Measurements from ENCODE around the gene BLNK. TPM values are rescaled to one million over a fixed set of nuclear protein-coding genes. Genes with fewer than 3 reads are reported as not detected.

Gene BLNK
- total RNA-seq, 1 donor from 2014 or later: not detected

GRCh38 chr10:96283756-96284155 lies 12.4 kb upstream of the BLNK start:
- no peak overlapping the region for H3K4me2 ChIP-seq (ENCODE audit: low read length)
- H3K9ac ChIP-seq (ENCODE audit: low read length): no peak overlapping the region
- TF ChIP-seq EZH2 (IDR thresholded peaks at IDR 0.05; ENCODE audit: insufficient read depth, low read length): no peak
- no peak for TF ChIP-seq CTCF (IDR thresholded peaks at IDR 0.05; ENCODE audit: insufficient read depth, low read depth, low read length)
- H3K36me3 ChIP-seq (ENCODE audit: insufficient read depth, low read length): no peaks in the 10 kb centered on the region
- no peaks in the 10 kb centered on the region for H4K20me1 ChIP-seq (ENCODE audit: insufficient read depth, low read length)
- H3K9me3 Mint-ChIP-seq (ENCODE audit: unreplicated experiment): no peaks in the 10 kb centered on the region
- no peaks in the 10 kb centered on the region for H3K27me3 ChIP-seq (ENCODE audit: insufficient read depth, low read length)
- H3K27ac ChIP-seq (ENCODE audit: low read depth, low read length): no peak overlapping the region
- H2AFZ ChIP-seq (ENCODE audit: low read depth, low read length): no peak overlapping the region
- H3K27me3 Mint-ChIP-seq (ENCODE audit: low read depth, unreplicated experiment): no peaks in the 10 kb centered on the region
- DNase-seq (ENCODE audit: low read depth) (no peak), FAIRE-seq (no peak)
- no peaks in the 10 kb centered on the region for H3K4me1 ChIP-seq (ENCODE audit: insufficient read depth, low read length)
- H3K27ac Mint-ChIP-seq (ENCODE audit: unreplicated experiment): peak overlapping the region; percentile 41
- peaks cover 25% of the 10 kb centered on the region for H3K4me1 Mint-ChIP-seq (ENCODE audit: low read depth, unreplicated experiment)
- no peak overlapping the region for H3K4me3 ChIP-seq (ENCODE audit: insufficient read depth, low read depth, low read length)
- no peak overlapping the region for H3K4me3 Mint-ChIP-seq (ENCODE audit: unreplicated experiment)
- no peaks in the 10 kb centered on the region for H3K36me3 Mint-ChIP-seq (ENCODE audit: low read depth, unreplicated experiment)
- no peaks in the 10 kb centered on the region for H3K79me2 ChIP-seq (ENCODE audit: insufficient read depth, low read length)
- peaks cover 3% of the 10 kb centered on the region for H3K9me3 ChIP-seq (ENCODE audit: insufficient read depth, low read depth, low read length)

- no peak for FAIRE-seq
- Histone ChIP-seq H3K79me2 (ENCODE audit: insufficient read depth, low read length) (no peaks in the 10 kb centered on the region), H3K9ac (ENCODE audit: low read length) (no peak overlapping the region), H3K27ac (ENCODE audit: low read depth, low read length) (no peak overlapping the region), H3K36me3 (ENCODE audit: insufficient read depth, low read length) (no peaks in the 10 kb centered on the region), H4K20me1 (ENCODE audit: insufficient read depth, low read length) (no peaks in the 10 kb centered on the region), H3K4me1 (ENCODE audit: insufficient read depth, low read length) (no peaks in the 10 kb centered on the region), H3K4me3 (ENCODE audit: insufficient read depth, low read depth, low read length) (no peak overlapping the region), H3K4me2 (ENCODE audit: low read length) (no peak overlapping the region), H3K9me3 (ENCODE audit: insufficient read depth, low read depth, low read length) (peaks cover 3% of the 10 kb centered on the region), H2AFZ (ENCODE audit: low read depth, low read length) (no peak overlapping the region), H3K27me3 (ENCODE audit: insufficient read depth, low read length) (no peaks in the 10 kb centered on the region)
- H3K4me3 Mint-ChIP-seq (ENCODE audit: unreplicated experiment): no peak overlapping the region
- H3K9me3 Mint-ChIP-seq (ENCODE audit: unreplicated experiment): no peaks in the 10 kb centered on the region
- TF ChIP-seq EZH2 (IDR thresholded peaks at IDR 0.05; ENCODE audit: insufficient read depth, low read length): no peak
- no peak for TF ChIP-seq CTCF (IDR thresholded peaks at IDR 0.05; ENCODE audit: insufficient read depth, low read depth, low read length)
- no peaks in the 10 kb centered on the region for H3K27me3 Mint-ChIP-seq (ENCODE audit: low read depth, unreplicated experiment)
- H3K4me1 Mint-ChIP-seq (ENCODE audit: low read depth, unreplicated experiment): peaks cover 24% of the 10 kb centered on the region
- H3K36me3 Mint-ChIP-seq (ENCODE audit: low read depth, unreplicated experiment): no peaks in the 10 kb centered on the region
- DNase-seq (ENCODE audit: low read depth): no peak
- H3K27ac Mint-ChIP-seq (ENCODE audit: unreplicated experiment): peak overlapping the region; percentile 41
Observed at GRCh38 chr10:96283351-96283750, 12.0 kb upstream of the BLNK start.

- Mint-ChIP-seq H3K27ac (ENCODE audit: unreplicated experiment) (no peak overlapping the region), H3K36me3 (ENCODE audit: low read depth, unreplicated experiment) (no peaks in the 10 kb centered on the region), H3K4me3 (ENCODE audit: unreplicated experiment) (no peak overlapping the region), H3K4me1 (ENCODE audit: low read depth, unreplicated experiment) (peaks cover 21% of the 10 kb centered on the region), H3K9me3 (ENCODE audit: unreplicated experiment) (no peaks in the 10 kb centered on the region), H3K27me3 (ENCODE audit: low read depth, unreplicated experiment) (peaks cover 4% of the 10 kb centered on the region)
- no peak for FAIRE-seq
- H3K4me3 ChIP-seq (ENCODE audit: insufficient read depth, low read depth, low read length): no peak overlapping the region
- H3K36me3 ChIP-seq (ENCODE audit: insufficient read depth, low read length): no peaks in the 10 kb centered on the region
- H3K79me2 ChIP-seq (ENCODE audit: insufficient read depth, low read length): no peaks in the 10 kb centered on the region
- H4K20me1 ChIP-seq (ENCODE audit: insufficient read depth, low read length): no peaks in the 10 kb centered on the region
- H3K4me1 ChIP-seq (ENCODE audit: insufficient read depth, low read length): no peaks in the 10 kb centered on the region
- no peak overlapping the region for H2AFZ ChIP-seq (ENCODE audit: low read depth, low read length)
- no peak for TF ChIP-seq CTCF (IDR thresholded peaks at IDR 0.05; ENCODE audit: insufficient read depth, low read depth, low read length)
- TF ChIP-seq EZH2 (IDR thresholded peaks at IDR 0.05; ENCODE audit: insufficient read depth, low read length): no peak
- no peaks in the 10 kb centered on the region for H3K27me3 ChIP-seq (ENCODE audit: insufficient read depth, low read length)
- H3K27ac ChIP-seq (ENCODE audit: low read depth, low read length): no peak overlapping the region
- peaks cover 3% of the 10 kb centered on the region for H3K9me3 ChIP-seq (ENCODE audit: insufficient read depth, low read depth, low read length)
- no peak overlapping the region for H3K4me2 ChIP-seq (ENCODE audit: low read length)
- no peak for DNase-seq (ENCODE audit: low read depth)
- no peak overlapping the region for H3K9ac ChIP-seq (ENCODE audit: low read length)
Observed at GRCh38 chr10:96281444-96282029, 10.2 kb upstream of the BLNK start.

All from astrocyte (in vitro differentiated cells and primary cell).